Stimulated activated memory B cell treated with anti-CD40 and anti-IgM and Interleukin-4, amounts not matched to agents 10 μg/mL and 1 μg/mL and 100 μg/mL, for 72 hours (primary cell): ENCODE data around the gene IPO13.
A peak's percentile ranks its signal among the peaks of the same experiment; 100 is the strongest.

Source experiments
- ATAC-seq: fragments of 150-1000 bp; cut with Tn5 transposase; 2 replicates; pipeline ENCODE4 v1.10.0; 2021
- H3K27ac Mint-ChIP-seq: one replicate; pipeline ENCODE4 v1.8.0; 2022; ENCODE audit warnings: mild to moderate bottlenecking, mixed read lengths
- H3K27me3 Mint-ChIP-seq: one replicate; pipeline ENCODE4 v1.8.0; 2022; ENCODE audit warnings: mixed read lengths
- H3K36me3 Mint-ChIP-seq: one replicate; pipeline ENCODE4 v1.8.0; 2022; ENCODE audit warnings: mixed read lengths
- H3K4me1 Mint-ChIP-seq: one replicate; pipeline ENCODE4 v1.8.0; 2022; ENCODE audit warnings: mixed read lengths
- H3K4me3 Mint-ChIP-seq: one replicate; pipeline ENCODE4 v1.8.0; 2022; ENCODE audit warnings: mild to moderate bottlenecking, moderate library complexity, mixed read lengths
- H3K9me3 Mint-ChIP-seq: one replicate; pipeline ENCODE4 v1.8.0; 2022; ENCODE audit warnings: mixed read lengths

IPO13 gene

DNA sequence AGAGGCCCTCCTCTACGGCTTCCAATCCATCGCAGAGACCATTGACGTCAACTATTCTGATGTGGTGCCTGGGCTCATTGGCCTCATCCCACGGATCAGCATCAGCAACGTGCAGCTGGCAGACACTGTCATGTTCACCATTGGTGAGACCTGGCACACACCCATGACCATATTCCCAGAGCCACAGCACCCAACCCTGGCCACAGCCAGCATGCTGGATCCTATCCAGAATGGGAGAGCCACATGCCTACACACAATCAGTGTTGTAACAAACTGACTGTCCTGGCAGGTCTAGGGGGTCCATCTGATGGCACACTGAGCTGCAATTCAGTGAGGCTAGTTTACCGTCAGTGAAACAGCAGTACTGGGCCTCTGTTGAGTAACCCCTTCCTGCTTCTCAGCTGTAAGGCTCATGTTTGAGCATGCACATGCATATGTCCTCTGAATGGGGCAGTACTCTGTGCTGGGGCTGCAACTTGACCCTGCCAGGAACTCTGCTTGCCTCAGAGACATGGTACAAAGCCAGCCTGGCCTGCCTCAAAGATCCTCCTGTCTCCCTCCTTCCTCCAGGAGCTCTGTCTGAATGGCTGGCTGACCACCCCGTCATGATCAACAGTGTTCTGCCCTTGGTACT, 10.8 kb downstream of the IPO13 start:
- no peak overlapping the region for H3K27ac Mint-ChIP-seq
- peaks cover 48% of the 10 kb centered on the region for H3K36me3 Mint-ChIP-seq
- no peak overlapping the region for H3K4me3 Mint-ChIP-seq
- ATAC-seq, result no peak
- peaks cover 10% of the 10 kb centered on the region for H3K4me1 Mint-ChIP-seq
- no peaks in the 10 kb centered on the region for H3K27me3 Mint-ChIP-seq
- no peaks in the 10 kb centered on the region for H3K9me3 Mint-ChIP-seq

DNA sequence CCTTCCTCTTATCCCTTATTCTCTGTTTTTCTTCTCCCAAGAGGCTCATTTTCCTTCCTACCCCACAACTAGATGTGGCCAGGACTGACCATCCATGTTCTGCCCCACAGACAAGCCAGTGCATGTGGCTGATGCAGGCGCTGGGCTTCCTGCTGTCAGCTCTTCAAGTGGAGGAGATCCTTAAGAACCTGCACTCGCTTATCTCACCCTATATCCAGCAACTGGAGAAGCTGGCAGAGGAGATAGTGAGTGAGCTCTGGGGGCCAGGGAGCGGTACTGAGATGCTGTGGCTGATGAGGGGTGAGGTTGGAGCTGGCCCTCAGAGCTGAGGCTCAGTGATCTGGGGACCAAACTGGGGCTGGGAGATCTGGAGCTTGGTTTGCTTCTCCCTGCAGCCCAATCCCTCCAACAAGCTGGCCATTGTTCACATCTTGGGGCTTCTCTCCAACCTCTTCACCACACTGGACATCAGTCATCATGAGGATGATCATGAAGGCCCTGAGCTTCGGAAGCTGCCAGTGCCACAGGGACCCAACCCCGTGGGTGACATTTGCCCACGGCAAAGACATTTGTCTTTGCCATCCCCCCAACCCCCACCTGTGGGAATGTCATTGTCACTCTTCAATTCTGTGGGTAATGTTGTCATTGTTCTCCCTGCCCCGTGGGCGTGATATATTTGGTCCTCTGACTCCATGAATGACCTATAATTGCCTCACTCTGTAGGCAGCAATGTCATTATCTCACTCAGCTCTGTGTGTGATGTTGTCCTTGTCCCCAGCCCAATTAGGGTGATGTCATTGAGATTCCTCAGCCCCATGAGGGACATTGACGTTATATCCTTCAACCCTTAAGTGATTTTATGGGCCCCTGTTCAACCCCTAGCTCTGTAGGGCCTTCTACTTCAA, 11.9 kb downstream of the IPO13 start:
- Mint-ChIP-seq H3K4me3 (no peak overlapping the region), H3K27ac (no peak overlapping the region), H3K4me1 (peaks cover 10% of the 10 kb centered on the region), H3K27me3 (no peaks in the 10 kb centered on the region), H3K36me3 (peaks cover 46% of the 10 kb centered on the region), H3K9me3 (no peaks in the 10 kb centered on the region)
- no peak for ATAC-seq

DNA sequence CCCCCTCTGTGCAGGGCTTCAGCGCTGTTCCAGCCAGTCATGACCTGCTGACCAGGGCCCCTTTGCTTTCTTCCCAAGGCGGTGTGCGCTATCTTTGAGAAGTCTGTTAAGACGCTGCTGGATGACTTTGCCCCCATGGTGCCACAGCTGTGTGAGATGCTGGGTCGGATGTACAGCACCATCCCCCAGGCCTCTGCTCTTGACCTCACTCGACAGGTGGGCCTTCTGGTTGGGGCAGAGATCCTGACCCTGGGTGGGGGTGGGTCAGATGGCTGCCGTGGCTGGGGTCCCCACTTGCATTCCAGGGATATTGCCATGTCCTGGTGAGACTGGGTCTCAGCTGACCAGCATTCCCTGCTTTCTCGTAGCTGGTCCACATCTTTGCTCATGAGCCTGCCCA, 14.0 kb downstream of the IPO13 start:
- no peak overlapping the region for H3K4me3 Mint-ChIP-seq
- H3K36me3 Mint-ChIP-seq, result peaks cover 40% of the 10 kb centered on the region
- no peak overlapping the region for H3K27ac Mint-ChIP-seq
- no peaks in the 10 kb centered on the region for H3K4me1 Mint-ChIP-seq
- no peaks in the 10 kb centered on the region for H3K9me3 Mint-ChIP-seq
- H3K27me3 Mint-ChIP-seq, result no peaks in the 10 kb centered on the region
- ATAC-seq, result no peak

DNA sequence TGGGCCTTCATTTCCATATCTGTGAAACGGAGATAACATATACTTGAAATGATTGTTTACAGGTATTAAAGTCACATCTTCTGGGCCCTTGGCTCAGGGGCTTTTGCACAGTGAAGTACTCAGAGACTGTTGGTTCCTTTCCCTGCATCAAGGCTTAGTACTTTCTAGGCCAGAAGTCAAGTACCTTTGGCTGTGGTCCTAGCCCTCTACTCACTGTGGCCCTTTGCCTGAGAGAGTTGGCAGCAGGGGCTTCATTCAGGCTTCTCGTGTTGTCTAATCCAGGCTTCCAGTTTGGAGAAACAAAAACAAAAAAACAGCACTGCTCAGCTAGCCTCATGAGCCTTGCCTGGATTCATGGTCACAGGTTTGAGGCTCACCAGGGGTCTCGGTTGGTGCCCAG, 14.9 kb downstream of the IPO13 start:
- no peaks in the 10 kb centered on the region for H3K9me3 Mint-ChIP-seq
- no peak overlapping the region for H3K4me3 Mint-ChIP-seq
- no peak for ATAC-seq
- H3K27ac Mint-ChIP-seq, result no peak overlapping the region
- peaks cover 40% of the 10 kb centered on the region for H3K36me3 Mint-ChIP-seq
- H3K4me1 Mint-ChIP-seq, result no peaks in the 10 kb centered on the region
- H3K27me3 Mint-ChIP-seq, result no peaks in the 10 kb centered on the region

DNA sequence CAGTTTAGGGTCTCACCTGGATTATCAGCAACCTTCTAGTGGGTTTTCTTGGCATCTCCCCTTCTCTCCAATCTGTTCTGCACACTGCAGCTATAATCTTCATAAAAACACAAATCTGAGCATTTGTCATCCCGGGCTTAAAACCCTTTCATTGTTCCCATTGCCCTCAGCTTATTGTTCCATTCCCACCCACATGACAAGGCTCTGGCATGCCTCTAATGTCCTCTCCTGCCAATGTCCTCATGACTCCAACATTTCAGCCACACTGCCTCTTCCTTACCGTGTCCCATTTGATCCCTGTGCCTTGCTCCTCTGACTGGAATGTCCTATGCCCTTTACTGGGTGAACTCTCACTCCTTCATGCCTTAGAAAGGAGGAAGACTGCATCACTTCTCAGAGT, 15.6 kb downstream of the IPO13 start:
- Mint-ChIP-seq H3K27me3 (no peaks in the 10 kb centered on the region), H3K4me1 (no peaks in the 10 kb centered on the region), H3K27ac (no peak overlapping the region), H3K36me3 (peaks cover 40% of the 10 kb centered on the region), H3K4me3 (no peak overlapping the region), H3K9me3 (no peaks in the 10 kb centered on the region)
- ATAC-seq, result no peak

DNA sequence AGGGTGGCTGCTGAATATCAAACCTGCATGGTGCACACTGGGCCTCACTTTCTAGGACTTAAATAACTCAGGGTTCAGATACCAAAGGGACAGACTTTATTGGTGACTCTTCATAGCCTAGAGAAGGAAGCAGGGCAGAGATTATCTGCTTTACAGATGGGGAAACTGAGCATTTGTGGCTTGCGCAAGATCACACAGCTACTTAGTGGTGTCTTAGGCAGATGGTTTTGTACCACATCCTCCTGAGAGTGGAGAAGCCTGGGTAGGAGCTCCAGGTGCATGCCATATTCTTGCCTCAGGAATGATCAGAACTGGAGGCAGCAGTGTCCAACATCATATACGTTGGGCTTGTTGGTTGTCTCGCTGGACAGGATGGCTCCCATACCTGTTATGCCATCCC, 16.3 kb downstream of the IPO13 start:
- H3K4me1 Mint-ChIP-seq, result no peaks in the 10 kb centered on the region

DNA sequence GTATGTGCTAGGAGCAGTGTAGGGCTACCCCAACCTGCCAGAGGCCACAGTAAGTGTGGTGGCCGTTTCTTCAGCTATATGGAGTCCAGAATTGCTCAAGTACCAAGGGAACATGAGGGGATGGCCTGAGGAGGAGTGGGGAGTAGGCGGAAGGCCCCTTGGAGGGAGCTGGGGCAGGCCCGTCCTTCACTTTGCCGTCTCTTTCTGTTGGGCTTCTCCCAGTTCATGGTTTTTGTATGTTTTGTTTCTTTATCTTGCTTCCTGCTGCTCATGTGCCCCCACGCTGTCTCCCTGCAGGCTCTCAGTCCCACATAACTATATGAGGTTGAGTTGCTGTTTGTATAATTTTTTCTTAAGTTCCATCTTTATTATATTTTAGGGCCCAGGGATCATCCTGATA, 17.1 kb downstream of the IPO13 start:
- Mint-ChIP-seq H3K27ac (no peak overlapping the region), H3K27me3 (no peaks in the 10 kb centered on the region), H3K9me3 (no peaks in the 10 kb centered on the region), H3K4me3 (no peak overlapping the region), H3K36me3 (peaks cover 34% of the 10 kb centered on the region), H3K4me1 (no peaks in the 10 kb centered on the region)
- ATAC-seq, result no peak

More for the DNA sequence above, 16.3 kb downstream of the IPO13 start:
- H3K4me3 Mint-ChIP-seq, result no peak overlapping the region
- no peak for ATAC-seq
- H3K9me3 Mint-ChIP-seq, result no peaks in the 10 kb centered on the region
- no peak overlapping the region for H3K27ac Mint-ChIP-seq
- peaks cover 40% of the 10 kb centered on the region for H3K36me3 Mint-ChIP-seq
- no peaks in the 10 kb centered on the region for H3K27me3 Mint-ChIP-seq

DNA sequence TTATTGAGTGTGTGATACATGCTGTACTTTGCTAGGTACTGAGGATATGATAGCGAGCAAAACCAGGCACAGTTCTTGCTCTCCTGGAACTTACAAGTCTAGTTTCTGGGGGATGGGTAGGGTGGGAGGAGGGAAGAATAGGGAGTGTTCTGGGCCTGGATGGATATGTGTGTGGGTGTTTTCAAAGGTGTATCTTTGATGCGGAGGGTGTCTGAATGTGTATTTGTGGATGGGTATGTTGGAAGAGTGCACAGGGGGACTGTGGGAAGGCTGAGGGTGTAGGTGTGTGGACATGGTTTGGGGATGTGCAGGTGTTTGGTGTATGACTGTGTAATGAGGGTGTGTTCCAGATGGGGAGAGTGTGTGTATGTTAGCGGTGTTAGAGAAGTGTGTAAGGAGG, 18.6 kb downstream of the IPO13 start:
- Mint-ChIP-seq H3K27me3 (no peaks in the 10 kb centered on the region), H3K4me1 (peaks cover 12% of the 10 kb centered on the region), H3K4me3 (no peak overlapping the region), H3K27ac (no peak overlapping the region), H3K9me3 (no peaks in the 10 kb centered on the region), H3K36me3 (peaks cover 28% of the 10 kb centered on the region)
- no peak for ATAC-seq

DNA sequence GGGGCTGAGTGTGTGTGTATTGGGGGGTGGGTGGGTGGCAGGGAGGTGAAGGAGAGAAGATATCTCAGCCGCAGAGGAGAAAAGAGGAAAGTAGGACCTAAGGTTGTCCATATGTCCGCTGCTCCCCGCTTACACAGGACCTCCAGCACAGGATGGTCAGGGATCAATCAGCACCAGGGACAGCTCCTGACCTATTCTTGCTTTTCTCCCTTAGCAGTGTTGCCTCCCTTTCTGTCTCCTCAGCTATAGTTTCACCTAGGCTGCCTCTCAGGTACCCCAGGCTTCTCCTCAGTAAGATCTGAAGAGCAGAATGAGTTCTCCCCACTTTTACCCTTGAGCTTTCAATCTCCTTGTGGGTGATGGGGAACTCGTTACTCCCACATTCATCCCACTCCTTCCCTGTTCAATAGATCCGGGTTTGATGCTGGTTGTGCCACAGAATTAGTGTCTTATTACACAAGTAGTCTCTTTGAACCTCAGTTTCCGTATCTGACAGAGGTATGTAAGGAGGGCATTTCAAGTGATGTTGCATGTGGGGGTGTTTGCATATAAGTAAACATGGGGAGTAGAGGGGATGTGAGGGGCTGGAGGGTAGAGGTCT, 21.7 kb downstream of the IPO13 start:
- Mint-ChIP-seq H3K36me3 (peaks cover 17% of the 10 kb centered on the region), H3K27ac (no peak overlapping the region), H3K4me1 (peaks cover 27% of the 10 kb centered on the region), H3K4me3 (no peak overlapping the region), H3K27me3 (no peaks in the 10 kb centered on the region), H3K9me3 (no peaks in the 10 kb centered on the region)
- ATAC-seq, result no peak

DNA sequence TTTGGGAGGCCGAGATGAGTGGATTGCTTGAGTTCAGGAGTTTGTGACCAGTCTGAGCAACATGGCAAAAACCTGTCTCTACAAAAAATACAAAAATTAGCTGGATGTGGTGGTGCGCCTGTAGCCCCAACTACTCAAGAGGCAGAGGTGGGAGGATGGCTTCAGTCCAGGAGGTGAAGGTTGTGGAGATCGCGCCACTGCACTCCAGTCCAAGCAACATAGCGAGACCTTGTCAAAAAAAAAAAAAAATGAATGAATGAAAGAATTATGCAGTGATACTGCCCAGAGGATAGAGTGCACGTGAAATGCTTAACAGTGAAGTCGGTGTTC, 22.6 kb downstream of the IPO13 start:
- H3K4me1 Mint-ChIP-seq, result peaks cover 36% of the 10 kb centered on the region
- H3K27ac Mint-ChIP-seq, result no peak overlapping the region
- H3K9me3 Mint-ChIP-seq, result no peaks in the 10 kb centered on the region
- peak overlapping the region; percentile 92 for H3K4me3 Mint-ChIP-seq
- ATAC-seq, result no peak
- peaks cover 17% of the 10 kb centered on the region for H3K36me3 Mint-ChIP-seq
- no peaks in the 10 kb centered on the region for H3K27me3 Mint-ChIP-seq

DNA sequence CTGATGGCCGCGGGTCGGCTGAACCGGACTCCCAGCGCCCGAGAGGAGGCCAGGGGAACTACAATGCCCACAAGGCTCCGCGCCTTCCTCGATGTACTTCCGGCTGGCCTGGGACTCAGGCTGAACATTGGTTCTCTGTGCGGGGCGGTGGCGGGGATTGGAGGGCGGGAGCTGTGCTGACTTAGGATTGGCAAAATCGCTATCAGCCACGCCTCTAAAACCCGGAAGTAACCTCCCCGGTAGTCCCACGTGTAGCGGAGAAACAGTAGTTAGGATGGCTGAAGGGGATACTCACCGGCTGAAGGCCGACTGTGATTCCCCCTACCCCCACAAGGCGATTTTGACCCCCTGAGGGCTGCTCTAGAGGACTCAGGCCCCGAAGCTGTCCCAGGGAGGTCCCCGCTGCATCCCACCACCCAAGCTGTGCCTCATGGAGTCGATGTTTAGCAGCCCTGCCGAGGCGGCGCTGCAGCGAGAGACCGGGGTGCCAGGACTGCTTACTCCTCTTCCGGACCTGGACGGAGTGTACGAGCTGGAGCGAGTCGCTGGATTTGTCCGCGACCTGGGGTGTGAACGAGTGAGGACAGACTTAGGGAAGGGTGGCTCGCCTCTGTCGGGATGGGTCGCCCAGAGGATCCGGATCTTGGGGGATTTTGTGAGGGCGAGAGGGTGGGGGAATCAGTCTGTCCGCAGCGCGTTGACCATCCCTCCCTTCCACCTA, 23.2 kb downstream of the IPO13 start, which contains the start of gene DPH2:
Gene DPH2 (plus strand): TSS at position 265 of the 721 bp plus-strand sequence. CDS start 166 bp downstream, at position 431.
- no peaks in the 10 kb centered on the region for H3K27me3 Mint-ChIP-seq
- H3K27ac Mint-ChIP-seq, result peak within 1 kb of the TSS; percentile 78
- peaks cover 38% of the 10 kb centered on the region for H3K4me1 Mint-ChIP-seq
- no peaks in the 10 kb centered on the region for H3K9me3 Mint-ChIP-seq
- H3K36me3 Mint-ChIP-seq, result peaks cover 17% of the 10 kb centered on the region
- peak within 1 kb of the TSS; percentile 92 for H3K4me3 Mint-ChIP-seq
- peak; percentile 94 for ATAC-seq

DNA sequence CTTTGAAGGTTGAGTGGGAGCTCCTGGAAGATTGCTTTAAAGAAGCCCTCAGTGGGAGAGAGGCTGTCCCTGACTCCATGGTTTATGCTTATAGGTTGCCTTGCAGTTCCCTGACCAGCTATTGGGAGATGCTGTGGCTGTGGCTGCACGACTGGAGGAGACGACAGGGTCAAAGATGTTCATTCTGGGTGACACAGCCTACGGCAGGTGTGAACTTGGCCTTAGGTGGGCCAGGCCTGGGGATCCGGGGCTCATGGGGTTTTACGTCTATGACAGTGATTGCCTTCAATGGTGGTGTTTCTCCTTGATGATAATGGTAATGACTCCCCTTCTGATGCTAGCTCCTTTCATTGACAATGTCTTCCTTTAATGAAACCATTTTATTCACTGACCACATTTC, 23.8 kb downstream of the IPO13 start:
- H3K36me3 Mint-ChIP-seq, result peaks cover 17% of the 10 kb centered on the region
- H3K27ac Mint-ChIP-seq, result peak overlapping the region; percentile 78
- peak overlapping the region; percentile 92 for H3K4me3 Mint-ChIP-seq
- no peak for ATAC-seq
- peaks cover 39% of the 10 kb centered on the region for H3K4me1 Mint-ChIP-seq
- no peaks in the 10 kb centered on the region for H3K27me3 Mint-ChIP-seq
- H3K9me3 Mint-ChIP-seq, result no peaks in the 10 kb centered on the region

DNA sequence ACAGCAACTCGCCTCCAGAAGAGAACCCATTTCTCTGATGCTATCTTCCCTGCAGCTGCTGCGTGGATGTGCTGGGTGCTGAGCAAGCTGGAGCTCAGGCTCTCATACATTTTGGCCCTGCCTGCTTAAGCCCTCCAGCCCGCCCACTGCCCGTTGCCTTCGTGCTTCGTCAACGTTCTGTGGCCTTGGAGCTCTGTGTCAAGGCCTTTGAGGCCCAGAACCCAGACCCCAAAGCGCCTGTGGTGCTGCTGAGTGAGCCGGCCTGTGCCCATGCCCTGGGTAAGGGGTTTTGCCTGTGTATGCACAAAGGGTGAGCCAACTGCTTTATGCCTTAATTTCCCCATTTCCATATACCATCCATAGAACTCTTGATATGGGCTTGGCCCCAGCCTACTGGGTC, 24.2 kb downstream of the IPO13 start:
- no peaks in the 10 kb centered on the region for H3K9me3 Mint-ChIP-seq
- H3K4me3 Mint-ChIP-seq, result peak overlapping the region; percentile 92
- no peaks in the 10 kb centered on the region for H3K27me3 Mint-ChIP-seq
- H3K4me1 Mint-ChIP-seq, result peaks cover 43% of the 10 kb centered on the region
- ATAC-seq, result no peak
- H3K36me3 Mint-ChIP-seq, result peaks cover 17% of the 10 kb centered on the region
- peak overlapping the region; percentile 78 for H3K27ac Mint-ChIP-seq

DNA sequence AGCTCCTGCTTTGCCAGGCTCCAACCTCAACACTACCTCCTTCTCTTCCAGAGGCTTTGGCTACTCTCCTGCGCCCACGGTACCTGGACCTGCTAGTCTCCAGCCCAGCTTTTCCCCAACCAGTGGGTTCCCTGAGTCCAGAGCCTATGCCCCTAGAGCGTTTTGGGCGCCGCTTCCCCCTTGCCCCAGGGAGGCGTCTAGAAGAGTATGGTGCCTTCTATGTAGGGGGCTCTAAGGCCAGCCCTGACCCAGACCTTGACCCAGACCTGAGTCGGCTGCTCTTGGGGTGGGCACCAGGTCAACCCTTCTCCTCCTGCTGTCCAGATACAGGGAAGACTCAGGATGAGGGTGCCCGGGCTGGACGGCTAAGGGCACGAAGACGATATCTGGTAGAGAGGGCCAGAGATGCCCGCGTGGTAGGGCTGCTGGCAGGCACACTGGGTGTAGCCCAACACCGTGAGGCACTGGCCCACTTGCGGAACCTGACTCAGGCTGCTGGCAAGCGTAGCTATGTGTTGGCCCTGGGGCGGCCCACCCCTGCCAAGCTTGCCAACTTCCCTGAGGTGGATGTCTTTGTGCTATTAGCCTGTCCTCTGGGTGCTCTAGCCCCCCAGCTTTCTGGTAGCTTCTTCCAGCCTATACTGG, 24.7 kb downstream of the IPO13 start:
- peaks cover 49% of the 10 kb centered on the region for H3K4me1 Mint-ChIP-seq
- no peak for ATAC-seq
- no peak overlapping the region for H3K27ac Mint-ChIP-seq
- peaks cover 22% of the 10 kb centered on the region for H3K36me3 Mint-ChIP-seq
- H3K4me3 Mint-ChIP-seq, result peak overlapping the region; percentile 92
- H3K9me3 Mint-ChIP-seq, result no peaks in the 10 kb centered on the region
- no peaks in the 10 kb centered on the region for H3K27me3 Mint-ChIP-seq

DNA sequence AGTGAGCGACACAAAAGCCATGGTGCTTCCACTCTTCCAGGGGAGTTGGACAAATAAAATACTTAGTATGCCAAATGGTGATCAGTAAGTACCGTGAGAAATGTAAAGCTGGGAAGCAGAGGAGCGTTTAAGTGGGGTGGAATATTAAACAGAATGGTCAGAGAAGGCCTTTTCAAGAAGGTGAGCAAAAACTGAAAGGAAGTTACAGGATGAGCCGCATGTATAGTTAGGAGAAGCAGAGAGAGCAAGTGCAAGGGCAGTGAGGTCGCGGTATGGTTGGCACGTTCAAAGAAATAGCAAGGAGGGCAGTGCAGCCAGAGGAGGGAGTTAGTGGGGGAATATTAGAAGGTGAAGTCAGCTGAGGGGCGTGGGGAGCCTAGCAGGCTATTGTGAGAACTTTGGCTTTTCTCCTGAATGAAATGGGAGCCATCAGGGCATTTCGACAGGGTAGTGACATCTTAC, 27.3 kb downstream of the IPO13 start:
- peaks cover 27% of the 10 kb centered on the region for H3K36me3 Mint-ChIP-seq
- ATAC-seq, result no peak
- H3K4me3 Mint-ChIP-seq, result peak overlapping the region; percentile 92
- peaks cover 73% of the 10 kb centered on the region for H3K4me1 Mint-ChIP-seq
- H3K9me3 Mint-ChIP-seq, result no peaks in the 10 kb centered on the region
- H3K27ac Mint-ChIP-seq, result peak overlapping the region; percentile 95
- no peaks in the 10 kb centered on the region for H3K27me3 Mint-ChIP-seq
